GM12801 (cell line): Measurements from ENCODE around the gene F2RL1.

Experiments used
- TF ChIP-seq, protein P1 (sequence below): IDR thresholded peaks from one replicate; pipeline ENCODE4 v1.5.1; 2011; ENCODE audit warnings: control low read depth; ENCODE audit not compliant: insufficient read length; ENCODE audit errors: extremely low read depth

Gene F2RL1

DNA sequence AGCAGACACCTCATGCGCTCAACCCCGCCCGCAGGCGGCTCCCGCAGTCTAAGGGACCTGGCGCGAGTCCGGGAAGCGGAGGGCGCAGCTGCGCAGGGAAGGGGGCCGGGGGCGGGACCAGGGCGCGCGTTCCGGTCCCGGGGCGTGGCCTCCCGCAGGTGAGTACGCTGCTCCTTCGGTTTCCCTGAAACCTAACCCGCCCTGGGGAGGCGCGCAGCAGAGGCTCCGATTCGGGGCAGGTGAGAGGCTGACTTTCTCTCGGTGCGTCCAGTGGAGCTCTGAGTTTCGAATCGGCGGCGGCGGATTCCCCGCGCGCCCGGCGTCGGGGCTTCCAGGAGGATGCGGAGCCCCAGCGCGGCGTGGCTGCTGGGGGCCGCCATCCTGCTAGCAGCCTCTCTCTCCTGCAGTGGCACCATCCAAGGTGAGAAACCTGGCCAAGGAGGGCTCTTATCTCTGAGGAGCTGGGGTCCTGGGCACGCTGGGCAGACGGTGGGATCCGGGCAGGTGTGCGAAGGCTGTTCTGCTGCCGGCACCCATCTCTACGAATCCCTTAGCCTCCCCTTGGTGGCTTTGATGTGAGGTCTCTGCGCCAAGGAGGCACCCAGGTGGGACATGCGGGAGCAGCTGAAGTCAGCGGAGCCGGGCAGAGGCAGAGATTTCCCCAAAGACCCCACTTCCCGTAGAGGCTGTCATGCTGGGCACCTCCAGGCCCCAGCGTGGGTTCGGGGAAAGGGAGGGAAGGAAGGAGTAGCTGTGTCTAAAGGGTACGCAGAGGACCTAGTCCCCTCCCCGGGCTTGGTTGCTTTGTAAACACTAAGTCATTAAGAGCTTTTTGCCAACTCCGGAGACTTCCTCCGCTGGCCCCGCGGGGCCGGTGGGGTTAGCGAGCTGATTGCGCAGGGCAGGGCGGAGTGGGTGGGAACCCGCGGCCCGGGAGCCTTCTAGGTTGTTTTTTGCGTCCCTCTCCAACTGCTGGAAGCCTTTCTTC lies at the start of gene F2RL1:
F2RL1 (plus strand) TSS at position 187 of the 988 bp plus-strand sequence; CDS start at position 340, 153 bp downstream.
- TF ChIP-seq, protein P1, sequence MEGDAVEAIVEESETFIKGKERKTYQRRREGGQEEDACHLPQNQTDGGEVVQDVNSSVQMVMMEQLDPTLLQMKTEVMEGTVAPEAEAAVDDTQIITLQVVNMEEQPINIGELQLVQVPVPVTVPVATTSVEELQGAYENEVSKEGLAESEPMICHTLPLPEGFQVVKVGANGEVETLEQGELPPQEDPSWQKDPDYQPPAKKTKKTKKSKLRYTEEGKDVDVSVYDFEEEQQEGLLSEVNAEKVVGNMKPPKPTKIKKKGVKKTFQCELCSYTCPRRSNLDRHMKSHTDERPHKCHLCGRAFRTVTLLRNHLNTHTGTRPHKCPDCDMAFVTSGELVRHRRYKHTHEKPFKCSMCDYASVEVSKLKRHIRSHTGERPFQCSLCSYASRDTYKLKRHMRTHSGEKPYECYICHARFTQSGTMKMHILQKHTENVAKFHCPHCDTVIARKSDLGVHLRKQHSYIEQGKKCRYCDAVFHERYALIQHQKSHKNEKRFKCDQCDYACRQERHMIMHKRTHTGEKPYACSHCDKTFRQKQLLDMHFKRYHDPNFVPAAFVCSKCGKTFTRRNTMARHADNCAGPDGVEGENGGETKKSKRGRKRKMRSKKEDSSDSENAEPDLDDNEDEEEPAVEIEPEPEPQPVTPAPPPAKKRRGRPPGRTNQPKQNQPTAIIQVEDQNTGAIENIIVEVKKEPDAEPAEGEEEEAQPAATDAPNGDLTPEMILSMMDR: no peak

GRCh38 chr5:76771705-76772405 lies 47.0 kb upstream of the F2RL1 start:
- TF ChIP-seq, protein P1: no peak

DNA sequence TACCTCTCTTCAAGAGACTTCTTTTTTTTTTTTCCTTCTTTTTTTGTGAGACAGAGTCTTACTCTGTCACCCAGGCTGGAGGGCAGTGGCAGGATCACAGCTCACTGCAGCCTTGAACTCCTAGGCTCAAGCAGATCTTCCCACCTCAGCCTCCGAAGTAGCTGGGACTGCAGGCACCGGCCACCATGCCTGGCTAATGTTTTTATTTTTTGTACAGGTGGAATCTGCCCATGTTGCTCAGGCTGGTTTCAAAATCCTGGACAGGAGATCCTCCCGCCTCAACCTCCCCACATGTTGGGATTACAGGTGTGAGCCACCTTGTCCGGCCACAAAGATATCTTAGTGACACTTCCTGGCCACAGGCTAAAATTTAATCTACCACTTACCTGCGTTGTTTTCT lies 42.9 kb upstream of the F2RL1 start:
- TF ChIP-seq, protein P1: no peak

- TF ChIP-seq, protein P1: no peak
Observed at GRCh38 chr5:76776391-76776790, 42.4 kb upstream of the F2RL1 start.

DNA sequence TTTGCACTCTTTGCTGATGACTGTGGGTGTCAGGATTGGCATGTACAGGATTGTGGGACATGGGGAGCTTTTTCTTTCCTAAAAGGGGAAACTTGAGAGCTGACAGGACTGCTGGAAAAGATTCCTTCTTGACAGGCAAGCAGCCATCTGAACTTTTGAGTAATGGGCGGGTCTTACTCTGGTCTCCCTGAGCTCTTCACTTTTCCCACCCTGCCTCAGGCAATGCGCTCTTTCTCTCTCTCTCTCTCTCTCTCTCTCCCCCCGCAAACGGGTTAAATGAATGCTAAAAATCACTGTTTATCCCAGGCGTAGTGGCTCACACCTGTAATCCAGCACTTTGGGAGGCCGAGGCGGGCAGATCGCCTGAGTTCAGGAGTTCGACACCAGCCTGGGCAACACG lies 37.1 kb upstream of the F2RL1 start:
- TF ChIP-seq, protein P1: no peak

DNA sequence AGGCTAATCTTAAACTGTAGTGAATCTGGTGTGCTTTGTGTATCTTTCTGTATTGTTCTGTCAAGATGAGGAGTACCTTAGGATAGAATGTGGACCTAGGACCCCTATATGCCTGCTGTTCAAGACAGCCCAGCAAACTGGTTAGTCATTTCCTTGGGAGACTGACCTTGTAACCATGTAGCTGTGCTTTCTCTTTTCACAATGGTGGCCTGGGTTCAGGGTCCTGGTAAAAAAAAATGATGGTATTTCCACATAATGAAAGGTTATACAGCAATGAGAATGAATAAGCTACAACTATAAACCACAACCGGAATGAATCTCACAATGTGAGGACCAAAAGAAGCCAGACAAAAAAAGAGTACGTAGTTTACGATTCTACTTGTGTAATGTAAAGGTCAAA lies 36.4 kb upstream of the F2RL1 start:
- TF ChIP-seq, protein P1: no peak

GRCh38 chr5:76787237-76787636 lies 31.6 kb upstream of the F2RL1 start:
- TF ChIP-seq, protein P1: no peak
